Activated CD8-positive, alpha-beta memory T cell treated with anti-CD3 and anti-CD28 coated beads for 1 hour (primary cell): Measurements from ENCODE around the gene RAB20.
"Not testable (repeated sequence)": the region's sequence is repeated elsewhere in the genome, so short reads cannot be mapped to it uniquely, and the experiment has no call there.

Experiments
- DNase-seq, 2 donors: peaks; one replicate each; pipeline ENCODE4 v3.0.0-alpha.2; 2020; ENCODE audit warnings: low read depth in 1 of 2; ENCODE audit errors: extremely low read depth in 1 of 2

Gene RAB20

GRCh38 chr13:110492679-110493593, 68.6 kb downstream of the RAB20 start:
- DNase-seq, result no peak

- no peak for DNase-seq
These were observed 69.4 kb downstream of the RAB20 start for GRCh38 chr13:110491869-110492678.

GRCh38 chr13:110490009-110490770, 71.3 kb downstream of the RAB20 start:
- DNase-seq, result no peak

- DNase-seq, result not testable (repeated sequence)
These were observed 74.6 kb downstream of the RAB20 start for GRCh38 chr13:110486880-110487279.

GRCh38 chr13:110486061-110486715, 75.3 kb downstream of the RAB20 start:
- DNase-seq, result no peak

GRCh38 chr13:110485604-110486003, 75.9 kb downstream of the RAB20 start:
- DNase-seq, result no peak

- DNase-seq, result no peak
These were observed 77.1 kb downstream of the RAB20 start for GRCh38 chr13:110484290-110485048.

- DNase-seq, result no peak
These were observed 78.0 kb downstream of the RAB20 start for GRCh38 chr13:110483386-110483968.

GRCh38 chr13:110480161-110480560, 81.4 kb downstream of the RAB20 start:
- no peak for DNase-seq

GRCh38 chr13:110479648-110480047, 81.9 kb downstream of the RAB20 start:
- DNase-seq, result no peak

GRCh38 chr13:110479215-110479545, 82.3 kb downstream of the RAB20 start:
- DNase-seq, result no peak

- DNase-seq, result no peak
These were observed 82.9 kb downstream of the RAB20 start for GRCh38 chr13:110478405-110479214.

- no peak for DNase-seq
These were observed 83.7 kb downstream of the RAB20 start for GRCh38 chr13:110477706-110478245.

GRCh38 chr13:110476220-110476617, 85.3 kb downstream of the RAB20 start:
- DNase-seq, result no peak

GRCh38 chr13:110475550-110476219, 85.8 kb downstream of the RAB20 start:
- DNase-seq, result no peak

- DNase-seq, result no peak
These were observed 86.4 kb downstream of the RAB20 start for GRCh38 chr13:110475117-110475516.

GRCh38 chr13:110474713-110475112, 86.8 kb downstream of the RAB20 start:
- no peak for DNase-seq
